Natural killer cell (primary cell): ENCODE results near the gene RAB3C. TPM values are rescaled to one million over a fixed set of nuclear protein-coding genes. Genes with fewer than 3 reads are reported as not detected.
"Not testable (repeated sequence)": the region's sequence is repeated elsewhere in the genome, so short reads cannot be mapped to it uniquely, and the experiment has no call there.

Source experiments
- ATAC-seq, 3 donors: fragments of 150-1000 bp in 2 of 3; fragments of 200-7000 bp in 1 of 3; cut with Tn5 transposase; 1 replicate in 1 of 3; 2 replicates in 2 of 3; pipeline ENCODE4 v1.10.0; 2021; ENCODE audit warnings: mild to moderate bottlenecking in 2 of 3, moderate library complexity in 2 of 3
- DNase-seq, 2 donors: peaks; one replicate each; pipeline versions ENCODE4 v3.0.0 to v3.0.0-alpha.2; 2013 to 2021; ENCODE audit warnings: mixed read lengths in 1 of 2
- H3K27ac ChIP-seq: one replicate; pipeline ENCODE4 v1.5.1; 2013; ENCODE audit warnings: mild to moderate bottlenecking, low read length
- H3K27me3 ChIP-seq: one replicate; pipeline ENCODE4 v1.6.1; 2013; ENCODE audit warnings: low read length; ENCODE audit not compliant: control insufficient read depth, insufficient read depth
- H3K36me3 ChIP-seq: one replicate; pipeline ENCODE4 v1.6.1; 2013; ENCODE audit warnings: low read length; ENCODE audit not compliant: control insufficient read depth, insufficient read depth
- H3K4me1 ChIP-seq: one replicate; pipeline ENCODE4 v1.6.1; 2013; ENCODE audit warnings: low read length; ENCODE audit not compliant: control insufficient read depth, insufficient read depth
- H3K4me3 ChIP-seq: one replicate; pipeline ENCODE4 v1.5.1; 2013; ENCODE audit warnings: low read length
- H3K9me3 ChIP-seq: one replicate; pipeline ENCODE4 v1.6.1; 2013; ENCODE audit warnings: low read length; ENCODE audit not compliant: control insufficient read depth, insufficient read depth
- H3K27ac Mint-ChIP-seq, 2 donors: one replicate each; pipeline ENCODE4 v1.8.0; 2022; ENCODE audit warnings: mild to moderate bottlenecking in 2 of 2, mixed read lengths in 2 of 2, moderate library complexity in 1 of 2
- H3K27me3 Mint-ChIP-seq, 2 donors: one replicate each; pipeline ENCODE4 v1.8.0; 2022; ENCODE audit warnings: low read depth in 2 of 2, mixed read lengths in 2 of 2
- H3K36me3 Mint-ChIP-seq: one replicate; pipeline ENCODE4 v1.8.0; 2022; ENCODE audit warnings: mixed read lengths
- H3K4me1 Mint-ChIP-seq, 2 donors: one replicate each; pipeline ENCODE4 v1.8.0; 2022; ENCODE audit warnings: mixed read lengths in 2 of 2
- H3K4me3 Mint-ChIP-seq: one replicate; pipeline ENCODE4 v1.8.0; 2022; ENCODE audit warnings: mild to moderate bottlenecking, moderate library complexity, mixed read lengths
- H3K9me3 Mint-ChIP-seq, 2 donors: one replicate each; pipeline ENCODE4 v1.8.0; 2022; ENCODE audit warnings: mixed read lengths in 2 of 2
- WGBS: methylation state at CpG from one replicate; pipeline ENCODE4 v1.1.7; 2013; ENCODE audit warnings: missing lambda C conversion rate; ENCODE audit not compliant: insufficient coverage; 5-methylcytosine and 5-hydroxymethylcytosine counted together
- intact Hi-C: fragments of 100-400 bp; cut with micrococcal nuclease; formaldehyde crosslinking; loops from one replicate; pipeline ENCODE4 v1.14.2; 2022
- total RNA-seq, 4 donors: library from RNA; stranded (reverse); fragments of 120-200 nt in 1 of 4; gene quantifications; one replicate each; pipeline versions ENCODE4 v1.2.3 to v1.2.4, GENCODE V29; 2013 to 2022
- TF ChIP-seq, protein P1 (sequence below): fragments of 200-600 bp; IDR thresholded peaks from one replicate; pipeline ENCODE4 v1.8.0; 2022; ENCODE audit warnings: antibody characterized with exemption

The RAB3C gene
- total RNA-seq, 3 donors from 2014 or later (not counting 1 experiment from before 2014, with no cell fraction given) = 0.05 TPM; not detected in 2

GRCh38 chr5:58602889-58603288 lies 20.0 kb downstream of the RAB3C start:
- 79% methylated on average over 4 of the region's 4 CpGs for WGBS
- H3K4me1 Mint-ChIP-seq, H3K4me1 ChIP-seq, H3K27ac ChIP-seq, ATAC-seq, H3K4me3 Mint-ChIP-seq, H3K36me3 ChIP-seq, intact Hi-C loops, H3K4me3 ChIP-seq, H3K27me3 ChIP-seq, H3K27me3 Mint-ChIP-seq, H3K9me3 ChIP-seq, H3K27ac Mint-ChIP-seq, DNase-seq: not testable (repeated sequence)
- H3K9me3 Mint-ChIP-seq = peaks cover 12 to 16% of the 10 kb centered on the region in 2 donors
- H3K36me3 Mint-ChIP-seq = peaks cover 11% of the 10 kb centered on the region

- intact Hi-C loops = no loop called here
- H3K4me3 Mint-ChIP-seq = no peak overlapping the region
- ATAC-seq = no peak
Measured at GRCh38 chr5:58606064-58606463, 23.2 kb downstream of the RAB3C start.

DNA sequence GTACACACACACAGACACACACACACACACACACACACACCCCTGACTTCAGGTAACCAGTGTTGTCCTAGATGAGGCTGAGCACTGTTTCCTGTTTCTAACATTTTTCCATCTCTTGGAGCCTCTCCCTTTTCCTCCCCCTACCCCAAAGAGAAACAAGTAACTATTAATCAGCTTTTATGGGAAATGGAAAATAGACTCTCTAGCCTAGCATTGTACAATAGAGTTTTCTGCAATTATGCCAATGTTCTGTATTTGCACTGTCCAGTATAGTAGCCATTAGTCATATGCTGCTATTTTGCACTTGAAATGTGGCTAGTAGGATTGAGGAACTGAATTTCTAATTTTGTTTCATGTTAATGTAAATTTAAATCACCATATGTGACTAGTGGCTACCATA lies 33.1 kb downstream of the RAB3C start:
- Mint-ChIP-seq H3K36me3 (no peaks in the 10 kb centered on the region), H3K4me3 (no peak overlapping the region), H3K27ac (no peak overlapping the region), H3K9me3 (no peaks in the 10 kb centered on the region), H3K4me1 (no peaks in the 10 kb centered on the region), H3K27me3 (no peaks in the 10 kb centered on the region)
- TF ChIP-seq, protein P1, sequence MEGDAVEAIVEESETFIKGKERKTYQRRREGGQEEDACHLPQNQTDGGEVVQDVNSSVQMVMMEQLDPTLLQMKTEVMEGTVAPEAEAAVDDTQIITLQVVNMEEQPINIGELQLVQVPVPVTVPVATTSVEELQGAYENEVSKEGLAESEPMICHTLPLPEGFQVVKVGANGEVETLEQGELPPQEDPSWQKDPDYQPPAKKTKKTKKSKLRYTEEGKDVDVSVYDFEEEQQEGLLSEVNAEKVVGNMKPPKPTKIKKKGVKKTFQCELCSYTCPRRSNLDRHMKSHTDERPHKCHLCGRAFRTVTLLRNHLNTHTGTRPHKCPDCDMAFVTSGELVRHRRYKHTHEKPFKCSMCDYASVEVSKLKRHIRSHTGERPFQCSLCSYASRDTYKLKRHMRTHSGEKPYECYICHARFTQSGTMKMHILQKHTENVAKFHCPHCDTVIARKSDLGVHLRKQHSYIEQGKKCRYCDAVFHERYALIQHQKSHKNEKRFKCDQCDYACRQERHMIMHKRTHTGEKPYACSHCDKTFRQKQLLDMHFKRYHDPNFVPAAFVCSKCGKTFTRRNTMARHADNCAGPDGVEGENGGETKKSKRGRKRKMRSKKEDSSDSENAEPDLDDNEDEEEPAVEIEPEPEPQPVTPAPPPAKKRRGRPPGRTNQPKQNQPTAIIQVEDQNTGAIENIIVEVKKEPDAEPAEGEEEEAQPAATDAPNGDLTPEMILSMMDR = no peak
- ATAC-seq (no peak), DNase-seq (no peak)
- intact Hi-C loops = no loop called here
- H3K4me1 ChIP-seq = no peaks in the 10 kb centered on the region
- H3K36me3 ChIP-seq = no peaks in the 10 kb centered on the region
- no peaks in the 10 kb centered on the region for H3K27me3 ChIP-seq
- H3K27ac ChIP-seq = no peak overlapping the region
- no peak overlapping the region for H3K4me3 ChIP-seq
- no peaks in the 10 kb centered on the region for H3K9me3 ChIP-seq

More at GRCh38 chr5:58606064-58606463, 23.2 kb downstream of the RAB3C start:
- no peak overlapping the region for H3K4me3 ChIP-seq
- no peaks in the 10 kb centered on the region for H3K4me1 ChIP-seq
- TF ChIP-seq, protein P1 = no peak
- Mint-ChIP-seq H3K9me3 (peaks cover 14 to 18% of the 10 kb centered on the region in 2 donors), H3K27me3 (no peaks in the 10 kb centered on the region), H3K27ac (no peak overlapping the region), H3K36me3 (peaks cover 11% of the 10 kb centered on the region), H3K4me1 (no peaks in the 10 kb centered on the region)
- H3K27ac ChIP-seq = no peak overlapping the region
- H3K36me3 ChIP-seq = no peaks in the 10 kb centered on the region
- 44% methylated on average over 4 of the region's 4 CpGs for WGBS
- H3K27me3 ChIP-seq = no peaks in the 10 kb centered on the region
- no peak for DNase-seq
- H3K9me3 ChIP-seq = no peaks in the 10 kb centered on the region

- H3K4me3 Mint-ChIP-seq = no peak overlapping the region
- Histone ChIP-seq H3K9me3 (no peaks in the 10 kb centered on the region), H3K4me1 (no peaks in the 10 kb centered on the region), H3K27me3 (no peaks in the 10 kb centered on the region), H3K4me3 (no peak overlapping the region), H3K36me3 (no peaks in the 10 kb centered on the region), H3K27ac (no peak overlapping the region)
- no peaks in the 10 kb centered on the region for H3K36me3 Mint-ChIP-seq
- H3K27me3 Mint-ChIP-seq = no peaks in the 10 kb centered on the region
- TF ChIP-seq, protein P1 = no peak
- DNase-seq = no peak
- H3K4me1 Mint-ChIP-seq = no peaks in the 10 kb centered on the region
- 86% methylated on average over 1 of the region's 1 CpG for WGBS
- H3K27ac Mint-ChIP-seq = no peak overlapping the region
- H3K9me3 Mint-ChIP-seq = no peaks in the 10 kb centered on the region
- intact Hi-C loops = no loop called here
- no peak for ATAC-seq
Measured at GRCh38 chr5:58617241-58617640, 34.4 kb downstream of the RAB3C start.
